HepG2 (cell line): ENCODE results near the gene CSTF3. TPM values are rescaled to one million over a fixed set of nuclear protein-coding genes. Genes with fewer than 3 reads are reported as not detected.

ENCODE experiments used
- ATAC-seq: fragments of 200-7000 bp; cut with Tn5 transposase; 3 replicates; pipeline ENCODE4 v1.9.1; 2020; ENCODE audit warnings: mild to moderate bottlenecking, moderate library complexity
- Bru-seq: library from RNA; stranded (reverse); fragments of 400-500 nt; gene quantifications from one replicate; lab custom pipeline; 2021; lab: Mats Ljungman, UMichigan
- BruChase-seq, 2 experiments: library from RNA; stranded (reverse); fragments of 400-500 nt; gene quantifications; one replicate each; lab custom pipeline; 2021; lab: Mats Ljungman, UMichigan
- BruUV-seq: library from RNA; stranded (reverse); fragments of 400-500 nt; replicated peaks from 2 replicates; lab custom pipeline; 2021; lab: Mats Ljungman, UMichigan
- CTCF ChIA-PET: fragments of 300-600 bp; formaldehyde crosslinking; extraction: SDS; loops from one replicate; lab custom pipeline; 2021; ENCODE audit warnings: low total read pairs, inconsistent platforms, low intra/inter-chr PET ratio; lab: Yijun Ruan, JAX
- POLR2A ChIA-PET: fragments of 350-600 bp; sonication (Branson Sonifier 250); formaldehyde crosslinking; loops from one replicate; lab custom pipeline; 2020; ENCODE audit warnings: antibody characterized with exemption, inconsistent platforms; lab: Yijun Ruan, JAX
- DNase-seq: peaks from one replicate; pipeline ENCODE4 v3.0.0-alpha.2; 2015; ENCODE audit warnings: low spot score
- FAIRE-seq: peaks from 3 replicates; lab custom pipeline; 2011; peaks lifted over from hg19 to GRCh38; lab: Jason Lieb, UNC
- H2AFZ ChIP-seq: one replicate; pipeline ENCODE4 v1.6.1; 2011; ENCODE audit warnings: low read length, inconsistent platforms
- H3K27ac ChIP-seq: fragments of 300-600 bp; 3 replicates; pipeline ENCODE4 v1.8.0; 2011; ENCODE audit warnings: mixed run types, mild to moderate bottlenecking, mixed read lengths, low read length, inconsistent platforms; ENCODE audit not compliant: insufficient read depth; ENCODE audit errors: extremely low read length
- H3K27me3 ChIP-seq, 2 experiments: fragments of 200-600 bp in 1 of 2; 2 replicates in 1 of 2; 3 replicates in 1 of 2; pipeline versions ENCODE4 v1.6.0 to v1.8.0; 2011; ENCODE audit warnings: low read length in 2 of 2, mild to moderate bottlenecking in 2 of 2, moderate library complexity in 2 of 2, inconsistent platforms in 1 of 2; ENCODE audit not compliant: insufficient read depth in 2 of 2, control insufficient read depth in 1 of 2
- H3K36me3 ChIP-seq, 2 experiments: fragments of 200-600 bp in 1 of 2; replicated peaks in 1 of 2; 2 replicates in 1 of 2; 3 replicates in 1 of 2; pipeline versions ENCODE4 v1.5.1 to v1.8.0; 2011; ENCODE audit warnings: low read length in 2 of 2, inconsistent platforms in 1 of 2; ENCODE audit not compliant: insufficient read depth in 2 of 2, control insufficient read depth in 1 of 2
- H3K4me1 ChIP-seq: 2 replicates; pipeline ENCODE4 v1.5.1; 2012; ENCODE audit warnings: low read length, inconsistent platforms; ENCODE audit not compliant: insufficient read depth
- H3K4me2 ChIP-seq: 2 replicates; pipeline ENCODE4 v1.6.0; 2011; ENCODE audit warnings: low read depth, low read length, inconsistent platforms
- H3K4me3 ChIP-seq, 3 experiments: fragments of 200-600 bp in 1 of 3; sonication (generic), shearing (Covaris generic) in 1 of 3; replicated peaks in 1 of 3; 2 replicates each; pipeline ENCODE4 v1.5.1; 2011 to 2016; ENCODE audit warnings: low read length in 3 of 3, inconsistent platforms in 2 of 3, low read depth in 2 of 3, mild to moderate bottlenecking in 2 of 3, control low read depth in 1 of 3, mixed read lengths in 1 of 3; ENCODE audit not compliant: insufficient read depth in 1 of 3
- H3K79me2 ChIP-seq: one replicate; pipeline ENCODE4 v1.6.1; 2011; ENCODE audit warnings: low read length, inconsistent platforms; ENCODE audit not compliant: insufficient read depth
- H3K9ac ChIP-seq: 2 replicates; pipeline ENCODE4 v1.6.0; 2011; ENCODE audit warnings: mild to moderate bottlenecking, low read depth, low read length, inconsistent platforms; ENCODE audit not compliant: insufficient read depth
- H3K9me3 ChIP-seq: 2 replicates; pipeline ENCODE4 v1.5.1; 2012; ENCODE audit warnings: mild to moderate bottlenecking, low read length
- H4K20me1 ChIP-seq: 2 replicates; pipeline ENCODE4 v1.6.0; 2011; ENCODE audit warnings: inconsistent platforms, mild to moderate bottlenecking, low read length, moderate library complexity; ENCODE audit not compliant: insufficient read depth
- ATF1 ChIP-seq: IDR thresholded peaks from 2 replicates; pipeline ENCODE4 v1.6.1; 2016; ENCODE audit warnings: mild to moderate bottlenecking, control low read depth
- FOSL2 ChIP-seq: sonication (generic); formaldehyde crosslinking; IDR thresholded peaks from 2 replicates; pipeline ENCODE4 v1.4.0; 2020; ENCODE audit warnings: missing genetic modification reagents
- HOXA5 ChIP-seq: sonication (generic); formaldehyde crosslinking; IDR thresholded peaks from 2 replicates; pipeline ENCODE4 v1.4.0; 2020; ENCODE audit warnings: missing genetic modification reagents
- NFRKB ChIP-seq: fragments of 450-650 bp; IDR thresholded peaks from 2 replicates; pipeline ENCODE4 v1.6.1; 2017
- POLR2A ChIP-seq, 2 experiments: IDR thresholded peaks; 2 replicates each; pipeline ENCODE4 v1.6.1; 2011; ENCODE audit warnings: low read depth in 2 of 2, low read length in 2 of 2, mild to moderate bottlenecking in 1 of 2, moderate library complexity in 1 of 2; ENCODE audit not compliant: insufficient read depth in 1 of 2
- TBX2 ChIP-seq: sonication (generic); formaldehyde crosslinking; IDR thresholded peaks from 2 replicates; pipeline ENCODE4 v1.5.0; 2020; ENCODE audit warnings: missing genetic modification reagents, mild to moderate bottlenecking, borderline replicate concordance
- ZNF547 ChIP-seq: sonication (generic); formaldehyde crosslinking; IDR thresholded peaks from 2 replicates; pipeline ENCODE4 v1.5.1; 2020; ENCODE audit warnings: mild to moderate bottlenecking, missing genetic modification reagents
- WGBS: methylation state at CpG from one replicate; pipeline ENCODE4 v1.1.6; 2017; ENCODE audit warnings: low lambda C conversion rate; 5-methylcytosine and 5-hydroxymethylcytosine counted together
- in situ Hi-C: cut with HindIII; loops from 2 replicates; pipeline ENCODE4 v1.10.0; 2017; ENCODE audit warnings: low pct_unique_long_range_greater_than_20kb; ENCODE audit not compliant: extremely low pct_ligation_motif_present
- intact Hi-C: fragments of 100-400 bp; cut with micrococcal nuclease; formaldehyde crosslinking; loops from one replicate; pipeline ENCODE4 v1.10.0; 2022; ENCODE audit not compliant: unreplicated experiment
- long read RNA-seq, 2 experiments: library from RNA in 1 of 2; library from polyadenylated mRNA in 1 of 2; stranded (forward) in 1 of 2; unstranded in 1 of 2; transcript quantifications; one replicate each; pipeline ENCODE4 v2.0.0, GENCODE V29; 2019 to 2022
- polyA minus RNA-seq, 3 experiments: library from RNA; depleted of rRNA, polyadenylated mRNA; stranded (reverse); fragments of >200 nt; gene quantifications; 2 replicates each; pipeline ENCODE4 v1.2.3, GENCODE V29; 2011; ENCODE audit warnings: low replicate concordance in 1 of 3
- polyA plus RNA-seq, 8 experiments: library from polyadenylated mRNA; depleted of rRNA in 3 of 8; stranded (reverse) in 7 of 8; unstranded in 1 of 8; fragments of >200 nt; fragmentation: Illumina TruSeq in 4 of 8; extraction: Trizol in 4 of 8; gene quantifications; 2 replicates each; pipeline versions ENCODE4 v1.2.1 to v1.2.3, GENCODE V29; 2011 to 2016; ENCODE audit warnings: low read depth in 4 of 8, missing spikeins in 1 of 8, mixed read lengths in 1 of 8; ENCODE audit not compliant: insufficient read depth in 1 of 8
- total RNA-seq, 5 experiments: library from RNA; depleted of rRNA; stranded (reverse); fragments of >200 nt; fragmentation: Illumina TruSeq; extraction: Trizol; gene quantifications; 2 replicates each; pipeline ENCODE4 v1.2.3, GENCODE V29; 2016; ENCODE audit warnings: low read depth in 1 of 5
- TF ChIP-seq, protein P1 (sequence below): IDR thresholded peaks from 2 replicates; pipeline ENCODE4 v1.6.1; 2016; ENCODE audit warnings: low read depth
- TF ChIP-seq, protein P2 (sequence below): fragments of 450-650 bp; IDR thresholded peaks from 2 replicates; pipeline ENCODE4 v1.6.1; 2016
- TF ChIP-seq, protein P3 (sequence below): sonication (generic); formaldehyde crosslinking; IDR thresholded peaks from 2 replicates; pipeline ENCODE4 v1.4.0; 2020; ENCODE audit warnings: missing genetic modification reagents, borderline replicate concordance
- TF ChIP-seq, protein P4 (sequence below): sonication (generic); formaldehyde crosslinking; IDR thresholded peaks from 2 replicates; pipeline ENCODE4 v1.8.0; 2022; ENCODE audit warnings: mild to moderate bottlenecking, missing genetic modification reagents

Gene CSTF3
- total RNA-seq (2016; rRNA removed; fragmentation: Illumina TruSeq; extraction: Trizol) (43.6 and 53.0 TPM in 2 replicates), polyA plus RNA-seq (2011; rRNA removed) (16.8 and 21.5 TPM in 2 replicates), polyA minus RNA-seq (2011; rRNA and poly(A)+ RNA removed; ENCODE audit: low replicate concordance) (33.2 and 45.3 TPM in 2 replicates), Bru-seq, nascent RNA (percentile 91 among the genes with signal in this experiment), BruChase-seq, experiment 1, labeled RNA remaining after a 6-hour chase (percentile 81 among the genes with signal in this experiment), BruChase-seq, experiment 2, labeled RNA remaining after a 2-hour chase (percentile 91 among the genes with signal in this experiment)
- total RNA-seq (2016; cell fraction: cytosol; rRNA removed; fragmentation: Illumina TruSeq; extraction: Trizol; ENCODE audit: low read depth): 7.4 and 8.8 TPM in 2 replicates
- total RNA-seq (2016; cell fraction: insoluble cytoplasmic fraction; rRNA removed; fragmentation: Illumina TruSeq; extraction: Trizol): 43.7 and 51.2 TPM in 2 replicates
- 10.1 and 11.1 TPM in 2 replicates for total RNA-seq (2016; cell fraction: membrane; rRNA removed; fragmentation: Illumina TruSeq; extraction: Trizol)
- total RNA-seq (2016; cell fraction: nucleus; rRNA removed; fragmentation: Illumina TruSeq; extraction: Trizol): 71.1 and 72.8 TPM in 2 replicates
- polyA plus RNA-seq (2011; cell fraction: cytosol; rRNA removed): 8.6 and 13.6 TPM in 2 replicates
- 17.7 and 23.0 TPM in 2 replicates for polyA plus RNA-seq (2011; cell fraction: nucleus; rRNA removed)
- 27.3 and 36.2 TPM in 2 replicates for polyA plus RNA-seq (2012)
- 3.0 and 3.5 TPM in 2 replicates for polyA plus RNA-seq (2016; cell fraction: cytosol; fragmentation: Illumina TruSeq; extraction: Trizol; ENCODE audit: low read depth)
- 49.9 and 56.7 TPM in 2 replicates for polyA plus RNA-seq (2016; cell fraction: insoluble cytoplasmic fraction; fragmentation: Illumina TruSeq; extraction: Trizol; ENCODE audit: low read depth)
- 6.4 and 6.9 TPM in 2 replicates for polyA plus RNA-seq (2016; cell fraction: membrane; fragmentation: Illumina TruSeq; extraction: Trizol; ENCODE audit: low read depth)
- polyA plus RNA-seq (2016; cell fraction: nucleus; fragmentation: Illumina TruSeq; extraction: Trizol; ENCODE audit: insufficient read depth, low read depth): 52.1 and 58.8 TPM in 2 replicates
- 12.4 and 13.6 TPM in 2 replicates for polyA minus RNA-seq (2011; cell fraction: cytosol; rRNA and poly(A)+ RNA removed)
- polyA minus RNA-seq (2011; cell fraction: nucleus; rRNA and poly(A)+ RNA removed): 158 and 171 TPM in 2 replicates
- long read RNA-seq, experiment 1, transcript CSTF3-201 (21 exons, 2,797 nt): major isoform, 8 of 21 reads
- long read RNA-seq, experiment 1, partial matches to known transcripts: 7 of 21 reads
- long read RNA-seq, experiment 1, other reads (novel, unspliced or antisense): 4 of 21 reads
- long read RNA-seq, experiment 2, transcript CSTF3-201 (21 exons, 2,797 nt): major isoform, 16 of 40 reads
- long read RNA-seq, experiment 2, partial matches to known transcripts: 13 of 40 reads
- long read RNA-seq, experiment 2, other reads (novel, unspliced or antisense): 7 of 40 reads

DNA sequence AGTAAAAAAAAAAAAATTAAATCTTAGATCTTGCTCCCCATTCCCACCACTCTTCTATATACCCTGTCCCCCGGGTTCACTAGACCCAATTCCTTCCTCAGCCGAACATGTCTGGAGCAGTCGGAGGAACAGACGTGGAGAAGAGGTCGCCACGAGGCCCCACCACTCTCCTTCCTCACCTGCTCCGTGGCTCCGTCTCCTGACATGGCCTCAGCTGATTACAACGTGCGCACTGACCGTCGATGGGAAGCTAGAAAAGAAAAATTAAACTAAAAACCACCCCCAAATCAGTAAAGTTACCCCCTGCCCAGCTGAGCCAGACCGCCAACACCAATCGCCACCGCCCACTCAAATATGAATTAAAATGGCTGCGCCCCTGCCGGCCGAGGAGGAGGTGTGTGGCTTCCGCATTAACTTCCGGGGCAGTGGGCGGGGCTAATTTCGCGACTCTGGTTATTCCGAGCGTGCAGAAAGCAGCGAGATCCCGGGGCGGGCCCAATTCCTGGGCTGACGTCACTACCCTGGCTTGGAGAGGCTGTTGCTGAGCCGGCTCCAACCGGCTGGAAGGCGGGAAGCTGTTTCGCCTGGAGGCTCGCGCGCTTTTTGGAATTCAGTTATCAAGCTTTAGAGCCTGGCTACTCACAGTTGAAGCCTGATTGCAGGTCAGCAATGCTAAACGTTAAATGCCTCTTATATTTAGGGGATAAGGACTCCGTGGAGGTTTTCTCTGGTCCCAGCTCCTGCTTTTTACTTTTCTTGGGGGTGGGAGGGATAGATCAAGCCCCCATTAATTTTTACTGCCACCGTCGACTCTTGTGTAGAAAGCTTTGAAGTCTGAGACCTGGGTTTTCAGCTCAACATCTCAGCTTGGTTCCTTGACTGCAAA lies at the start of gene CSTF3:
Gene CSTF3, minus strand, starts transcription at position 361 of the 886 bp plus-strand sequence. Its CDS starts 155 bp downstream, at position 206.
- no TSS peak for BruUV-seq
- in situ Hi-C loops: loop anchor here (10.0 kb wide), 1 partner anchor 523 kb away; no protein-coding TSS in a partner anchor
- WGBS: 1% methylated on average over 26 of the region's 40 CpGs
- intact Hi-C loops: loop anchor here (2.0 to 5.0 kb wide), 3 partner anchors 49 to 269 kb away; partner anchors contain the start of genes HIPK3 and QSER1
- ATAC-seq (peak; percentile 98), FAIRE-seq (peak; percentile 92), DNase-seq (peak; percentile 98)
- Histone ChIP-seq H3K36me3 (no peaks in the 10 kb centered on the region), H3K4me2 (peak within 1 kb of the TSS; percentile 86), H3K4me1 (peaks cover 42% of the 10 kb centered on the region), H3K79me2 (peaks cover 52% of the 10 kb centered on the region), H3K9me3 (no peaks in the 10 kb centered on the region), H3K4me3 (peak within 1 kb of the TSS; percentile 76 to 96 (median 83)), H3K9ac (peak within 1 kb of the TSS; percentile 91), H4K20me1 (peaks cover 29% of the 10 kb centered on the region), H2AFZ (peak within 1 kb of the TSS; percentile 85), H3K27me3 (no peaks in the 10 kb centered on the region), H3K27ac (peak within 1 kb of the TSS; percentile 86)
- POLR2A ChIA-PET: interaction anchor here (0.8 to 1.9 kb wide), 3 partner anchors 9 to 575 kb away, joined by 3 to 6 read pairs (median 3); partner anchors contain the start of genes CD59 and DEPDC7
- CTCF ChIA-PET: no interaction called here
- TF ChIP-seq, protein P1, sequence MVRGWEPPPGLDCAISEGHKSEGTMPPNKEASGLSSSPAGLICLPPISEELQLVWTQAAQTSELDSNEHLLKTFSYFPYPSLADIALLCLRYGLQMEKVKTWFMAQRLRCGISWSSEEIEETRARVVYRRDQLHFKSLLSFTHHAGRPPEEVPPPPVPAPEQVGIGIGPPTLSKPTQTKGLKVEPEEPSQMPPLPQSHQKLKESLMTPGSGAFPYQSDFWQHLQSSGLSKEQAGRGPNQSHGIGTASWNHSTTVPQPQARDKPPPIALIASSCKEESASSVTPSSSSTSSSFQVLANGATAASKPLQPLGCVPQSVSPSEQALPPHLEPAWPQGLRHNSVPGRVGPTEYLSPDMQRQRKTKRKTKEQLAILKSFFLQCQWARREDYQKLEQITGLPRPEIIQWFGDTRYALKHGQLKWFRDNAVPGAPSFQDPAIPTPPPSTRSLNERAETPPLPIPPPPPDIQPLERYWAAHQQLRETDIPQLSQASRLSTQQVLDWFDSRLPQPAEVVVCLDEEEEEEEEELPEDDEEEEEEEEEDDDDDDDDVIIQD (CRISPR knock-in tag): peak; percentile 80
- TF ChIP-seq FOSL2 (peak; percentile 71), POLR2A (IDR thresholded peaks at IDR 0.05; ENCODE audit: insufficient read depth in 1 of 2, low read depth in 2 of 2, low read length in 2 of 2) (peak; percentile 69 to 91), ZNF547 (CRISPR knock-in tag) (peak; percentile 65), TBX2 (CRISPR knock-in tag) (peak; percentile 80; the same call in 1 of the 2 replicates), NFRKB (peak; percentile 86), ATF1 (CRISPR knock-in tag) (peak; percentile 77), HOXA5 (CRISPR knock-in tag) (no peak)
- TF ChIP-seq, protein P2, sequence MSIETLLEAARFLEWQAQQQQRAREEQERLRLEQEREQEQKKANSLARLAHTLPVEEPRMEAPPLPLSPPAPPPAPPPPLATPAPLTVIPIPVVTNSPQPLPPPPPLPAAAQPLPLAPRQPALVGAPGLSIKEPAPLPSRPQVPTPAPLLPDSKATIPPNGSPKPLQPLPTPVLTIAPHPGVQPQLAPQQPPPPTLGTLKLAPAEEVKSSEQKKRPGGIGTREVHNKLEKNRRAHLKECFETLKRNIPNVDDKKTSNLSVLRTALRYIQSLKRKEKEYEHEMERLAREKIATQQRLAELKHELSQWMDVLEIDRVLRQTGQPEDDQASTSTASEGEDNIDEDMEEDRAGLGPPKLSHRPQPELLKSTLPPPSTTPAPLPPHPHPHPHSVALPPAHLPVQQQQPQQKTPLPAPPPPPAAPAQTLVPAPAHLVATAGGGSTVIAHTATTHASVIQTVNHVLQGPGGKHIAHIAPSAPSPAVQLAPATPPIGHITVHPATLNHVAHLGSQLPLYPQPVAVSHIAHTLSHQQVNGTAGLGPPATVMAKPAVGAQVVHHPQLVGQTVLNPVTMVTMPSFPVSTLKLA: peak; percentile 10
- TF ChIP-seq, protein P3, sequence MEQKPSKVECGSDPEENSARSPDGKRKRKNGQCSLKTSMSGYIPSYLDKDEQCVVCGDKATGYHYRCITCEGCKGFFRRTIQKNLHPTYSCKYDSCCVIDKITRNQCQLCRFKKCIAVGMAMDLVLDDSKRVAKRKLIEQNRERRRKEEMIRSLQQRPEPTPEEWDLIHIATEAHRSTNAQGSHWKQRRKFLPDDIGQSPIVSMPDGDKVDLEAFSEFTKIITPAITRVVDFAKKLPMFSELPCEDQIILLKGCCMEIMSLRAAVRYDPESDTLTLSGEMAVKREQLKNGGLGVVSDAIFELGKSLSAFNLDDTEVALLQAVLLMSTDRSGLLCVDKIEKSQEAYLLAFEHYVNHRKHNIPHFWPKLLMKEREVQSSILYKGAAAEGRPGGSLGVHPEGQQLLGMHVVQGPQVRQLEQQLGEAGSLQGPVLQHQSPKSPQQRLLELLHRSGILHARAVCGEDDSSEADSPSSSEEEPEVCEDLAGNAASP (CRISPR knock-in tag): peak; percentile 23; the same call in 1 of the 2 replicates
- TF ChIP-seq, protein P4, sequence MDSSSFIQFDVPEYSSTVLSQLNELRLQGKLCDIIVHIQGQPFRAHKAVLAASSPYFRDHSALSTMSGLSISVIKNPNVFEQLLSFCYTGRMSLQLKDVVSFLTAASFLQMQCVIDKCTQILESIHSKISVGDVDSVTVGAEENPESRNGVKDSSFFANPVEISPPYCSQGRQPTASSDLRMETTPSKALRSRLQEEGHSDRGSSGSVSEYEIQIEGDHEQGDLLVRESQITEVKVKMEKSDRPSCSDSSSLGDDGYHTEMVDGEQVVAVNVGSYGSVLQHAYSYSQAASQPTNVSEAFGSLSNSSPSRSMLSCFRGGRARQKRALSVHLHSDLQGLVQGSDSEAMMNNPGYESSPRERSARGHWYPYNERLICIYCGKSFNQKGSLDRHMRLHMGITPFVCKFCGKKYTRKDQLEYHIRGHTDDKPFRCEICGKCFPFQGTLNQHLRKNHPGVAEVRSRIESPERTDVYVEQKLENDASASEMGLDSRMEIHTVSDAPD (CRISPR knock-in tag): peak; percentile 62; the same call in 1 of the 2 replicates
